HepG2 (cell line): Measurements from ENCODE around the gene CHST3. TPM values are rescaled to one million over a fixed set of nuclear protein-coding genes. Genes with fewer than 3 reads are reported as not detected.

Source experiments
- ATF7-NPFF ChIP-seq: sonication (generic); formaldehyde crosslinking; IDR thresholded peaks from 2 replicates; pipeline ENCODE4 v1.8.1; 2023; ENCODE audit warnings: mild to moderate bottlenecking, low read depth, missing genetic modification reagents, moderate library complexity
- BCL3 ChIP-seq: sonication (generic); formaldehyde crosslinking; IDR thresholded peaks from 2 replicates; pipeline ENCODE4 v1.5.1; 2020; ENCODE audit warnings: mild to moderate bottlenecking, missing genetic modification reagents, moderate library complexity
- CBFB ChIP-seq: sonication (generic); formaldehyde crosslinking; IDR thresholded peaks from 2 replicates; pipeline ENCODE4 v1.4.0; 2020; ENCODE audit warnings: missing genetic modification reagents
- CC2D1A ChIP-seq: sonication (generic); formaldehyde crosslinking; IDR thresholded peaks from 2 replicates; pipeline ENCODE4 v1.8.1; 2023; ENCODE audit warnings: mild to moderate bottlenecking, missing genetic modification reagents
- CEBPB ChIP-seq: IDR thresholded peaks from 2 replicates; pipeline ENCODE4 v1.6.1; 2011; ENCODE audit warnings: low read depth, low read length, improper control_type of control experiment, borderline replicate concordance
- DPF2 ChIP-seq: sonication (generic); formaldehyde crosslinking; IDR thresholded peaks from 2 replicates; pipeline ENCODE4 v1.4.0; 2020; ENCODE audit warnings: mild to moderate bottlenecking, low read depth, missing genetic modification reagents, borderline replicate concordance
- FOXK1 ChIP-seq: sonication (generic); formaldehyde crosslinking; IDR thresholded peaks from 2 replicates; pipeline ENCODE4 v1.4.0; 2020; ENCODE audit warnings: low read depth, missing genetic modification reagents, borderline replicate concordance
- GMEB1 ChIP-seq: sonication (generic); formaldehyde crosslinking; IDR thresholded peaks from 2 replicates; pipeline ENCODE4 v1.5.1; 2020; ENCODE audit warnings: missing genetic modification reagents, mild to moderate bottlenecking, borderline replicate concordance
- KLF12 ChIP-seq: sonication (generic); formaldehyde crosslinking; IDR thresholded peaks from 2 replicates; pipeline ENCODE4 v1.4.0; 2020; ENCODE audit warnings: missing genetic modification reagents, borderline replicate concordance
- NFE2L1 ChIP-seq: sonication (generic); formaldehyde crosslinking; IDR thresholded peaks from 2 replicates; pipeline ENCODE4 v1.4.0; 2020; ENCODE audit warnings: missing genetic modification reagents, mild to moderate bottlenecking, borderline replicate concordance
- PAX8 ChIP-seq: sonication (generic); formaldehyde crosslinking; IDR thresholded peaks from 2 replicates; pipeline ENCODE4 v1.8.0; 2022; ENCODE audit warnings: mild to moderate bottlenecking, missing genetic modification reagents, borderline replicate concordance
- PRMT3 ChIP-seq: sonication (generic); formaldehyde crosslinking; IDR thresholded peaks from 2 replicates; pipeline ENCODE4 v1.8.1; 2022; ENCODE audit warnings: low read depth, mild to moderate bottlenecking, moderate library complexity, missing genetic modification reagents, borderline replicate concordance
- STAG1 ChIP-seq: sonication (generic); formaldehyde crosslinking; IDR thresholded peaks from 2 replicates; pipeline ENCODE4 v1.4.0; 2020; ENCODE audit warnings: missing genetic modification reagents
- YY1 ChIP-seq: IDR thresholded peaks from 2 replicates; pipeline ENCODE4 v1.6.1; 2011; ENCODE audit warnings: low read length, low read depth, moderate library complexity, mild to moderate bottlenecking; ENCODE audit not compliant: insufficient read depth, insufficient replicate concordance
- ZBTB25 ChIP-seq: IDR thresholded peaks from 2 replicates; pipeline ENCODE4 v1.6.1; 2018; ENCODE audit warnings: missing genetic modification reagents
- ZMAT5 ChIP-seq: sonication (generic); formaldehyde crosslinking; IDR thresholded peaks from 2 replicates; pipeline ENCODE4 v1.5.0; 2020; ENCODE audit warnings: mild to moderate bottlenecking, low read depth, missing genetic modification reagents, borderline replicate concordance
- ZNF124 ChIP-seq: sonication (generic); formaldehyde crosslinking; IDR thresholded peaks from 2 replicates; pipeline ENCODE4 v1.4.0; 2020; ENCODE audit warnings: missing genetic modification reagents
- ZNF343 ChIP-seq: sonication (generic); formaldehyde crosslinking; IDR thresholded peaks from 2 replicates; pipeline ENCODE4 v1.4.0; 2020; ENCODE audit warnings: mild to moderate bottlenecking, missing genetic modification reagents
- ZNF446 ChIP-seq: sonication (generic); formaldehyde crosslinking; IDR thresholded peaks from 2 replicates; pipeline ENCODE4 v1.5.0; 2020; ENCODE audit warnings: mild to moderate bottlenecking, missing genetic modification reagents
- ZNF543 ChIP-seq: sonication (generic); formaldehyde crosslinking; IDR thresholded peaks from 2 replicates; pipeline ENCODE4 v1.4.0; 2020; ENCODE audit warnings: mild to moderate bottlenecking, missing genetic modification reagents
- ZNF674 ChIP-seq: sonication (generic); formaldehyde crosslinking; IDR thresholded peaks from 2 replicates; pipeline ENCODE4 v1.5.0; 2020; ENCODE audit warnings: low read depth, mild to moderate bottlenecking, missing genetic modification reagents
- ZNF709 ChIP-seq: sonication (generic); formaldehyde crosslinking; IDR thresholded peaks from 2 replicates; pipeline ENCODE4 v1.5.0; 2020; ENCODE audit warnings: mild to moderate bottlenecking, missing genetic modification reagents
- ZNF737 ChIP-seq: sonication (generic); formaldehyde crosslinking; IDR thresholded peaks from 2 replicates; pipeline ENCODE4 v1.5.0; 2020; ENCODE audit warnings: missing genetic modification reagents, mild to moderate bottlenecking, borderline replicate concordance
- ZNF776 ChIP-seq: sonication (generic); formaldehyde crosslinking; IDR thresholded peaks from 2 replicates; pipeline ENCODE4 v1.4.0; 2020; ENCODE audit warnings: mild to moderate bottlenecking, missing genetic modification reagents
- ZNF816 ChIP-seq: sonication (generic); formaldehyde crosslinking; IDR thresholded peaks from 2 replicates; pipeline ENCODE4 v1.8.0; 2022; ENCODE audit warnings: missing genetic modification reagents, mild to moderate bottlenecking, borderline replicate concordance
- polyA plus RNA-seq, 8 experiments: library from polyadenylated mRNA; depleted of rRNA in 3 of 8; stranded (reverse) in 7 of 8; unstranded in 1 of 8; fragments of >200 nt; fragmentation: Illumina TruSeq in 4 of 8; extraction: Trizol in 4 of 8; gene quantifications; 2 replicates each; pipeline versions ENCODE4 v1.2.1 to v1.2.3, GENCODE V29; 2011 to 2016; ENCODE audit warnings: low read depth in 4 of 8, missing spikeins in 1 of 8, mixed read lengths in 1 of 8; ENCODE audit not compliant: insufficient read depth in 1 of 8
- total RNA-seq, 5 experiments: library from RNA; depleted of rRNA; stranded (reverse); fragments of >200 nt; fragmentation: Illumina TruSeq; extraction: Trizol; gene quantifications; 2 replicates each; pipeline ENCODE4 v1.2.3, GENCODE V29; 2016; ENCODE audit warnings: low read depth in 1 of 5

CHST3 gene
- total and polyA plus RNA-seq, 2 of the 13 experiments (the other 11 are each of a cell fraction or from before 2014, with no cell fraction given), result 7.2 to 18.7 TPM

GRCh38 chr10:72030762-72031543, 66.8 kb downstream of the CHST3 start (continued):
- TF ChIP-seq ZNF343 (no peak; the same call in 1 of the 2 replicates), NFE2L1 (no peak), GMEB1 (CRISPR knock-in tag) (peak; percentile 11; the same call in 1 of the 2 replicates), ZNF737 (CRISPR knock-in tag) (no peak), DPF2 (CRISPR knock-in tag) (peak; percentile 95), ZMAT5 (CRISPR knock-in tag) (no peak), ZNF543 (peak; percentile 69; the same call in 1 of the 2 replicates), ATF7-NPFF (CRISPR knock-in tag) (peak; percentile 52; the same call in 1 of the 2 replicates), ZNF124 (CRISPR knock-in tag) (peak; percentile 53; the same call in 1 of the 2 replicates), PAX8 (CRISPR knock-in tag) (0 out of 2 replicates have a peak, but pooled peaks have one; percentile 59), FOXK1 (peak; percentile 78; the same call in 1 of the 2 replicates), ZNF446 (CRISPR knock-in tag) (no peak), PRMT3 (CRISPR knock-in tag) (no peak), CEBPB (peak; percentile 97), KLF12 (peak; percentile 33; the same call in 1 of the 2 replicates), ZNF816 (CRISPR knock-in tag) (no peak), CBFB (CRISPR knock-in tag) (peak; percentile 88; the same call in 1 of the 2 replicates), ZNF674 (CRISPR knock-in tag) (no peak), ZNF776 (CRISPR knock-in tag) (0 out of 2 replicates have a peak, but pooled peaks have one; percentile 40), BCL3 (CRISPR knock-in tag) (no peak), CC2D1A (no peak), ZBTB25 (CRISPR knock-in tag) (0 out of 2 replicates have a peak, but pooled peaks have one; percentile 75), STAG1 (CRISPR knock-in tag) (peak; percentile 25; the same call in 1 of the 2 replicates), ZNF709 (CRISPR knock-in tag) (peak; percentile 79; the same call in 1 of the 2 replicates), YY1 (peak; percentile 76)
